Activated T-cell treated with anti-CD3 and anti-CD28 coated beads for 1 hour (primary cell): Measurements from ENCODE around the gene SLC13A3.

Experiments
- DNase-seq: peaks from one replicate; pipeline ENCODE4 v3.0.0-alpha.2; 2020; ENCODE audit warnings: low read depth

SLC13A3 gene

DNA sequence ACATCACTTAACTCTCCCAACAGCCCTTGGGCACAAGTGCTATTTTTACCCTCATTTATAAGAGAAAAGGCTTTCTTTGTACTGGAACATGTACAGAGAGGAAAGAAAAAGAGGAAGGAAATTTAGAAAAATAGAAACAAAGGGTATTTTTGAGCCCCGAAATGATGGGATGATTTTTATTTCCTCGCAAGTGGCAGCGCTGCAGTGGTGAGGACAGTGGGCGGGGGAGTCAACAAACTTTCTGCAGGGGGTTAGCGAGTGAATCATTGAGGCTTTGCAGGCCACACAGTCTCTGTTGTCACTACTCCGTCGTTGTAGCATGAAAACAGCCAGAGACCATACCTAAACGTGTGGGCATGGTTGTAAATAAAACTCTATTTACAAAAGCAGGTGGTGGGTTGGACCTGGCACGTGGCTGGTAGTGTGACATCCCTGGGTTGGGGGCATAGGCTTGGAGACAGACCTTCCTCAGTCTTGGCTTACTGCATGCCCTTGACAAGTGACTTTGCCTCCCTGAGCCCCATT is 75.3 kb downstream of the SLC13A3 start:
- no peak for DNase-seq

DNA sequence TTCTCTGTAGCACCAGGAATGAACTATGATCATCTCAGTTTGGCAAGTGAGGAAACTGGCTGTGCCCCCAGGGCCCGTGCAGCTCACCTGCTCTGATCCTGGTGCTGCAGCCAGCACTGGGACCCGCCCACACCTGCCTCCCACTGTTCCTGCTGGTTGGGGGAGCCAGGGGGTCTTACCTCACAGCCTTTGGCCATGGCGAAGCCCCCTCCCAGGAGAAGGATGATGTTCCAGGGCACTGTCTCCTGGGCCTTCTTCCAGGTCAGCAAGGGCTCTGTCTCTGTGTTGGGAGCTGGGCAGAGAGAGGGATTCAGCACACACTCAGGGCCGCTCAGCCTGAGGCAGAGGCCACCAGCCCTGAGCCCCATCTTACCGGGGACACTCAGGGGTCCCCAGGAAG is 75.9 kb downstream of the SLC13A3 start:
- DNase-seq: no peak

- DNase-seq: no peak
These were observed 77.3 kb downstream of the SLC13A3 start for GRCh38 chr20:46573788-46574584.

GRCh38 chr20:46573234-46573633 is 78.0 kb downstream of the SLC13A3 start:
- DNase-seq: no peak

DNA sequence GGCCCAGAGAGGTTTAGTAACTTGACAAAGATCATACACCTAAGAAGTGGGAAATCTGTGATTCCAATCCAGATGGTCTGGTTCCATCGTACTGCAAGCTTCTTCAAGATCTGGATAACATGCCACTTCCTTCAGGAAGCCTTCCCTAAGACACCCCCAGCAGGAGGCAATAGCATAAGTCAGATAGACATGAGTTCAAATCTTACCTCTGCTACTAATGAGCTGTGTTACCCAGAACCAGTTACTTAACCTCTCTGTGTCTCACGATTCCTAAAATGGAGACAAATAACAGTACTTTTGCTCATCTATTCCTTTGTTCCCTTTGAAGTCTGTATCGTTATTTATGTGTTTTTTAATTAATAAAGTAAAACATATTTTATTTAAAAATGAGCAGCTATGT is 78.5 kb downstream of the SLC13A3 start:
- DNase-seq: no peak

DNA sequence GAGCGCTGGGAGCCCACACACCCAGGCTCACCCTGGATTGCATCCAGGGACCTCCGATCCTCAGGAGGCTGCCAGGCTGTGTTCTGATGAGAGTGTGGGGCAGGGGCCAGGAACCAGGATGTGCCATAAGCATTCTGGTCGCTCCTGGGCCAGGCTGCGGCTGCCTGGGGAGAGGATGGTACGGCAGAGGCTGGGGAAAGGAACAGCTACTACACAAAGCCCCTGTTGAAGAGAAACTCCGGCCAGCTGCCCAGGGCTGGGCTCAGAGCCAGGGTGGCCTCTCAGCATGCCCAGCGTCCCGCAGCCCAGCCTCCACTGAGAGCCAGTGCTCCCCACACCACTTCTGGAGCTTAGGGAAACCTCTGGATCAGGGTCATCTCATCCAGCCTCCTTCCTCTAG is 79.1 kb downstream of the SLC13A3 start:
- DNase-seq: no peak

DNA sequence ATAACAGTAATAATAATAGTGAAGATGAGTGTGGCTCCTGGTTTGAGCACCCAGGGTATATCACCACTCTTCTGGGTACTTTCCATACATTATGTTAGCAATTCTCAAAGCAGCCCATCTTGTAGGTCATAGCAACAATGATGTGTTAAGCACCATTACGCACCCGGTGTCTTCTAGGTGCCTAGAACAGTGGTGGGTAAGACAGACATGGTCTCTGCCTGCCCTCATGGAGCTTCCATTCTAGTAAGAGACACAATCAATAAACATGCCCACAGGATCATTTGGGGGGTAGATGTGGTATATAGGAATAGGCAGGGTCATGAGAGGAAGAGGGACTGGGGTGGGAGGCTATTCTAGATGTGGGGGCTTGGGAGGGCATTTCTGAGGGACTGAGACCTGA is 79.8 kb downstream of the SLC13A3 start:
- DNase-seq: no peak

- no peak for DNase-seq
These were observed 80.3 kb downstream of the SLC13A3 start for GRCh38 chr20:46570956-46571355.

- no peak for DNase-seq
These were observed 81.3 kb downstream of the SLC13A3 start for GRCh38 chr20:46569961-46570360.

GRCh38 chr20:46568570-46569129 is 82.6 kb downstream of the SLC13A3 start:
- no peak for DNase-seq

- no peak for DNase-seq
These were observed 85.1 kb downstream of the SLC13A3 start for GRCh38 chr20:46566125-46566524.

DNA sequence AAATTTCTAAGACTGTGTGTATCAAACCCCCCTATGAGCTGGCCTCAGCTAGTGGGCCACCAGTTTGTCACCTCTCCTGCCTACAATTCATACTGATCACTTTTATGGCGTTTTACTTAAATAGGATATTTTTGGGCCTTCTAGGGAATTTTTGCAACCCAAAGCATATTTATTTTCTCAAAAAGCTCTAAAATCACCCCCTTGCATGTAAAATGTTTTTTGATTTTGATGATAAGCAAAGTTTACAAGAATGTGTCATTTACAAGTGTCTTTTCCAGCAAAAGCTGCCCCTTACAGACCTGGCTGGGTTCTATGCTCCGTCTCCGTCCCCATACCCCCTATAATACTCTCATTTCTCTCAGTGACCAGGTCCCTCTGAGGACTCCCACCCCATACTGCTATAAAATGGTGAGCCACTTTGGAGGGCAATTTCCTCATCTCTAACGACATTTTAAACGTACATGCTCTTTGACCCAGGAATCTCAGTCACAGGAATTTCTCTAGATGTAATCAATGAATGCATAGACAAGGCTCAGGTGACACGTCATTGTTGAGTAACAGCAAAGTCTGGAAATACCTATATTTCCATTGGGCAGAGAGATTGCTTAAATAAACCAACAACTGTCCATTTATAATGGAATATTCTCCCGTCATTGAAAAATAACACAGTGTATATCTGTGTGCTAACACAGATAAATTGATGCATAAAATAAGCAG is 86.9 kb downstream of the SLC13A3 start:
- DNase-seq: no peak

DNA sequence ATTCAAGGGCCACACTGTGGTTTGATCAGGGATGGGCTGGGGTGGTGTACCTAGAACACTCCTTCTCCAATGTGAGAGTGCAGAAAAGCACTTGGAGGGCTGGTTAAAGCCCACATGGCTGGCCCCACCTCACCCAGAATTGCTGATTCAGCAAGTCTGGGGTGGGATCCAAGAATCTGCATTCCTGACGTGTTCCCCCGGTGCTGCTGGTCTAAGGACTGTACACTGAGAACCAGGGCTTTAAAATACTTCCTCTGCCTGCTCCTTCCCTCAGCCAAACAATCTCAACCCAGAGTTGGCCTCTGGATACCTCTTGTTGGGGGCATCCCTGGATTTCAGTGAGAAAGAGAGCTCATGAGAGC is 87.4 kb downstream of the SLC13A3 start:
- DNase-seq: no peak

DNA sequence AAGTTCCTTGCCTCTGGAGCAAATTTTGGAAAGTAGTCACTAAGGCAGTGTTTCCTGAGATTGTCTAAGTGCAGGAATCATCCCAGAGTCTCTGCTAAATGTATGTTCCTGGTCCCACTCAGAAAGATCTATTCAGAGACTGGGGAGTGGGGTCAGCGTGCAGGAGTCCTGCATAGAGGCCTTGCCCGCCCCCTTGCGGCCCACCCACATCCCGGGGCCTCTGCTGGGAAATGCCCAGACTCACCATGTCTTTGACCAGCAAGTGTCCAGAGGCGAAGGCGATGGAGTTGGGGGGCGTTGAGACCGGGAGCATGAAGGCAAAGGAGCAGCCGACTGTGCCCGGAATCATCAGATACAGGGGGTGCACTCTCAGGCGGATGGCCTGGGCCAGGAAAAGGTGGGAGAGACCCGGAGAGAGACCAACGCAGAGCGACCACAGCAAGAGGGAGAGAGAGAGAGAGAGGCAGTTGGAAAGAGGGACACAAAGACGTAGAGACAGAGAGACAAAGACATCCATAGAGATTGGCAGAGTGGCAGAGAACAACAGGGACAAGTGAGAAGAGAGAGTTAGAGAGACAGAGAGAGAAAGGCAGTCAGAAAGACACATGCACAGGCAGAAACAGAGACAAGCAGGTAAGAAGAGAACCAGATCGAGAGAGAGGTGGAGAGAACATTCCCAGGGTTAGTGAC is 87.9 kb downstream of the SLC13A3 start:
- no peak for DNase-seq

DNA sequence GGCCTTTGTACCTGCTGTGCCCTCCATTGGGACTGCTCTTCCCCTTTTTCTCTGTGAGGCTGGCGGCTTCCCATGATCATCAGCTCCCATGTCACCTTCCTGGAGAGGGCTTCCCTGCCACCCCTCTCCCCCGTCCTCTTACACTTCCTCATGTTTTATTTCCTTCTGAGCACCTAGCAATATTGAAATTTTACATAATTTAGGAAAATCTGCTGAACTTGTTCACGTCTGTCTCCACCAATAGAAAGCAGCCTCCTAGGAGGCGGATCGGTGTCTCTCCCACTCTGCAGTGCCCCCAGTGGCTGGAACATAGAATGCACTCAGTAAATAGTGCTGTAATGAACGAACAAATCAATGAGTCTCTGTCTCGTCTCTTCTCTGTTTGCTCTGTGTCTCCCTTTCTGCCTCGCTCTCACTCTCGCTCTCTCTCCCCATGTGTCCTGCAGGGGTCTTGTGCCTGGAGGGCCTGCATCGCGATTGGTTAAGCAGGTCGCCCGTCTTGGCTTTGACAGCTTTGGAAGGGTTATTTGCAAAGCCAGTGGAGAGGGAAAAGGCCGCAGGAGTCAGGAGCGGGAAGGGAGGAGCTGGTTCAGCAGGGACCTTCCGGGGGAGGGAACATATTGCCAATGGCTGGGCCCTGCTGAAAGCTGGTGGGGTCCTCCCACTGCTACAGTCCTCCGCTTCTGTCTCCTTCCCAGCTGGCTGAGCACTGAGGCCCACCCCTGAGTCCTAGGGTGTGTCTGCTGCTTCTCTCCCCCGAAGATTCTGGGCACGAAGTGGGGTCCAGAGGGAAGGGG is 88.7 kb downstream of the SLC13A3 start:
- peak; percentile 53 for DNase-seq

DNA sequence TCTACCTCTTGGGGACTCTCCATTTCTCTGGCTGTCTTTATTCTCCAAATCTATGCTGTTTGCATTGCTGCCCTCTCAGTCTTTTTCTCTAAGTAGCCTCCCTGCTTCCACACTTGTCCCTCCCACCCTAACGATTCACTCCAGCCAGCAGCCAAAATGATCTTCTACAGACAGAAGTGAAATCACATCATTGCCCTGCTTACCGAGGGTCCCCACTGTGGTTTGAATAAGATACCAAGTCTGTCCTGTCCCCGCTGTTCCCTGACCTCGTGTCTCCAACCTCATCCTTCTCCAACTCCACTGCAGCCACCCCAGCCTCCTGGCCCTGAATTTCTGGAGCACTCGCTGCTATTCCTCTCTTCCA is 89.3 kb downstream of the SLC13A3 start:
- DNase-seq: no peak

DNA sequence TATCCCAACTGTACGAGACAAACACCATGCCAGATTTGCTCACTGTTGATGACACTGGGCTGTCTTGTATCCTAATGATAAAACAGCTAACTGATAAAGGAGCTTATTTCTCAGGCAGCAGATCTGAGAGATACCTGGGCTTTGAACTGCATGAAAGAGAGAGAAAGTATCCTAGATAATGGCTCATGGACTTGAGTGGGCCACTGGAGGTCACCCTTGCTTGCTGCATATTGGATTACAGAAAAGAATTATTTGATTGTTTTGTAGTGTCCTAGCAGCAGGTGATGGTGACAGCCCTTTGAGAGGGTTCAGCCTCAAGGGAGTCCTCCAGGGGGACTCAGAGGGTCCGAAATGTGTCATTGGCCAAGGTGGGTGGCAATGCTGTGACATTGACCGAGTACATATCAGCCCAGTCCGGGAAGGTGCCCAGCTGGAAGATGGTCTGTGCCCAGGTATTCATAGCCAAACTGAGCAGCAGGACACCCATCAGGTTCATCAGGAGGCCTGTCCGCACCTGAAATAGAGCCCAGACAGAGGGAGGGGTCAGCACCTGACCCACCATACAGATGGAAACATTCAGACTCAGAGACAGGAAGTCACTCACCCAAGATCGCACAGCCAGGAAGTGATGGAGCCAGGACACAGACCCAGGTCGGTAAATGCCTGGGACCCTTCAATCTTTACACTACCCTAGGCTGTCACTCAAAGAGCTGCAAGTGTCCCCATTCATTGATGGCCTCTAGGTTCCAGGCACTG is 91.4 kb downstream of the SLC13A3 start:
- DNase-seq: no peak

- DNase-seq: no peak
These were observed 92.3 kb downstream of the SLC13A3 start for GRCh38 chr20:46559001-46559400.

GRCh38 chr20:46558511-46558959 is 92.7 kb downstream of the SLC13A3 start:
- DNase-seq: no peak

GRCh38 chr20:46557231-46557956 is 93.9 kb downstream of the SLC13A3 start:
- no peak for DNase-seq
